Measurements from ENCODE around the gene RBM4. TPM values are rescaled to one million over a fixed set of nuclear protein-coding genes. Genes with fewer than 3 reads are reported as not detected.
"Not testable (repeated sequence)": the region's sequence is repeated elsewhere in the genome, so short reads cannot be mapped to it uniquely, and the experiment has no call there.

Gene RBM4
- total RNA-seq (100 to 1,000 TPM in 7 of 9 donors, 10 to 100 TPM in 2; 89.9 to 243 (median 139) TPM), polyA plus RNA-seq (100 to 1,000 TPM in 1 of 3 donors, 10 to 100 TPM in 2; 70.0 to 205 (median 79.4) TPM)
- long read RNA-seq, donor 1, transcript RBM4-206 (2 exons, 1,548 nt): minor isoform, 9 of 106 reads
- long read RNA-seq, donor 1, transcript RBM4-203 (3 exons, 921 nt): minor isoform, 32 of 106 reads
- long read RNA-seq, donor 1, transcript RBM4-205 (3 exons, 2,321 nt): minor isoform, 6 of 106 reads
- long read RNA-seq, donor 1, transcript RBM4-201 (4 exons, 1,694 nt): major isoform, 37 of 106 reads
- long read RNA-seq, donor 1, partial matches to known transcripts: 13 of 106 reads
- long read RNA-seq, donor 1, other reads (novel, unspliced or antisense): 0 of 106 reads
- long read RNA-seq, donor 2, transcript RBM4-201 (4 exons, 1,694 nt): major isoform, 22 of 63 reads
- long read RNA-seq, donor 2, transcript RBM4-211 (3 exons, 1,011 nt): minor isoform, 5 of 63 reads
- long read RNA-seq, donor 2, transcript RBM4-206 (2 exons, 1,548 nt): minor isoform, 5 of 63 reads
- long read RNA-seq, donor 2, transcript RBM4-203 (3 exons, 921 nt): minor isoform, 13 of 63 reads
- long read RNA-seq, donor 2, partial matches to known transcripts: 13 of 63 reads
- long read RNA-seq, donor 2, other reads (novel, unspliced or antisense): 0 of 63 reads
- long read RNA-seq, donor 3, transcript RBM4-205 (3 exons, 2,321 nt): minor isoform, 6 of 75 reads
- long read RNA-seq, donor 3, transcript RBM4-201 (4 exons, 1,694 nt): minor isoform, 21 of 75 reads
- long read RNA-seq, donor 3, transcript RBM4-203 (3 exons, 921 nt): major isoform, 23 of 75 reads
- long read RNA-seq, donor 3, partial matches to known transcripts: 13 of 75 reads
- long read RNA-seq, donor 3, other reads (novel, unspliced or antisense): 5 of 75 reads
- long read RNA-seq, donor 4, transcript RBM4-203 (3 exons, 921 nt): minor isoform, 20 of 60 reads
- long read RNA-seq, donor 4, transcript RBM4-201 (4 exons, 1,694 nt): major isoform, 33 of 60 reads
- long read RNA-seq, donor 4, partial matches to known transcripts: 0 of 60 reads
- long read RNA-seq, donor 4, other reads (novel, unspliced or antisense): 3 of 60 reads
- long read RNA-seq, donor 5, transcript RBM4-204 (4 exons, 1,763 nt): minor isoform, 12 of 123 reads
- long read RNA-seq, donor 5, transcript RBM4-201 (4 exons, 1,694 nt): major isoform, 74 of 123 reads
- long read RNA-seq, donor 5, transcript RBM4-203 (3 exons, 921 nt): minor isoform, 18 of 123 reads
- long read RNA-seq, donor 5, partial matches to known transcripts: 2 of 123 reads
- long read RNA-seq, donor 5, other reads (novel, unspliced or antisense): 10 of 123 reads
- long read RNA-seq, donor 6, transcript RBM4-201 (4 exons, 1,694 nt): major isoform, 28 of 59 reads
- long read RNA-seq, donor 6, transcript RBM4-203 (3 exons, 921 nt): minor isoform, 18 of 59 reads
- long read RNA-seq, donor 6, partial matches to known transcripts: 3 of 59 reads
- long read RNA-seq, donor 6, other reads (novel, unspliced or antisense): 4 of 59 reads
- long read RNA-seq, donor 7, transcript RBM4-203 (3 exons, 921 nt): major isoform, 17 of 41 reads
- long read RNA-seq, donor 7, partial matches to known transcripts: 13 of 41 reads
- long read RNA-seq, donor 7, other reads (novel, unspliced or antisense): 0 of 41 reads
- long read RNA-seq, donor 8, transcript RBM4-201 (4 exons, 1,694 nt): major isoform, 32 of 83 reads
- long read RNA-seq, donor 8, transcript RBM4-203 (3 exons, 921 nt): minor isoform, 23 of 83 reads
- long read RNA-seq, donor 8, transcript RBM4-204 (4 exons, 1,763 nt): minor isoform, 5 of 83 reads
- long read RNA-seq, donor 8, partial matches to known transcripts: 7 of 83 reads
- long read RNA-seq, donor 8, other reads (novel, unspliced or antisense): 0 of 83 reads
- long read RNA-seq, donor 9, transcript RBM4-201 (4 exons, 1,694 nt): major isoform, 19 of 84 reads
- long read RNA-seq, donor 9, transcript RBM4-203 (3 exons, 921 nt): minor isoform, 16 of 84 reads
- long read RNA-seq, donor 9, partial matches to known transcripts: 28 of 84 reads
- long read RNA-seq, donor 9, other reads (novel, unspliced or antisense): 6 of 84 reads
- long read RNA-seq, donor 10, transcript RBM4-205 (3 exons, 2,321 nt): minor isoform, 6 of 29 reads
- long read RNA-seq, donor 10, transcript RBM4-201 (4 exons, 1,694 nt): minor isoform, 6 of 29 reads
- long read RNA-seq, donor 10, transcript RBM4-203 (3 exons, 921 nt): major isoform, 11 of 29 reads
- long read RNA-seq, donor 10, partial matches to known transcripts: 0 of 29 reads
- long read RNA-seq, donor 10, other reads (novel, unspliced or antisense): 0 of 29 reads

GRCh38 chr11:66638177-66639065 is at the start of gene RBM4:
RBM4 (plus strand) TSS chr11:66638703; CDS start chr11:66639712, 1,009 bp downstream.
- peaks cover 49 to 50% of the 10 kb centered on the region in 2 donors for H3K4me1 ChIP-seq (replicated peaks in 1 of 2)
- WGBS, 4 donors: 0 to 1% (median 0%) methylated on average over 48 to 63 of the region's 63 CpGs
- H3K36me3 ChIP-seq (replicated peaks in 1 of 2): peaks cover 0 to 31% of the 10 kb centered on the region in 2 donors
- peak within 1 kb of the TSS; percentile 64 to 94 (median 70) for H3K4me3 ChIP-seq
- H3K27me3 ChIP-seq: no peaks in the 10 kb centered on the region
- H3K27ac ChIP-seq: peak within 1 kb of the TSS; percentile 70 to 95 (median 89)
- peak; percentile 99 to 100 (median 99) for DNase-seq
- no peaks in the 10 kb centered on the region for H3K9me3 ChIP-seq (replicated peaks in 1 of 3)
- TF ChIP-seq CTCF (IDR thresholded peaks at IDR 0.05) (peak in 2 of 6 experiments; percentile 26 to 27), POLR2A (IDR thresholded peaks at IDR 0.05) (peak; percentile 89 to 96)
- intact Hi-C loops (cut with DNase I): no loop called here

GRCh38 chr11:66589315-66589714 is 49.2 kb upstream of the RBM4 start:
- intact Hi-C loops (cut with DNase I); H3K4me3 ChIP-seq; H3K27ac ChIP-seq; DNase-seq; H3K27me3 ChIP-seq; H3K36me3 ChIP-seq (replicated peaks in 1 of 2); H3K9me3 ChIP-seq (replicated peaks in 1 of 3): not testable (repeated sequence)
- 63 to 81% (median 73%) methylated on average over 2 of the region's 2 CpGs for whole genome bisulfite sequencing, 4 donors
- H3K4me1 ChIP-seq (replicated peaks in 1 of 2): peaks cover 15 to 17% of the 10 kb centered on the region in 2 donors

GRCh38 chr11:66589996-66590675 is 48.4 kb upstream of the RBM4 start:
- TF ChIP-seq CTCF (IDR thresholded peaks at IDR 0.05) (no peak), POLR2A (IDR thresholded peaks at IDR 0.05) (no peak)
- no peaks in the 10 kb centered on the region for H3K9me3 ChIP-seq (replicated peaks in 1 of 3)
- no peak for DNase-seq
- intact Hi-C loops (cut with DNase I): no loop called here
- H3K27me3 ChIP-seq: no peaks in the 10 kb centered on the region
- H3K4me3 ChIP-seq: no peak overlapping the region
- 94 to 97% (median 97%) methylated on average over 7 of the region's 7 CpGs for WGBS, 4 donors
- H3K27ac ChIP-seq: no peak overlapping the region
- peaks cover 22 to 23% of the 10 kb centered on the region in 2 donors for H3K4me1 ChIP-seq (replicated peaks in 1 of 2)
- H3K36me3 ChIP-seq (replicated peaks in 1 of 2): no peaks in the 10 kb centered on the region

All from adrenal gland (tissue), 19 donors.